Measurements from ENCODE around the gene ZNF552.
"Not testable (repeated sequence)": the region's sequence is repeated elsewhere in the genome, so short reads cannot be mapped to it uniquely, and the experiment has no call there.

The ZNF552 gene

GRCh38 chr19:57814505-57815246, at the start of gene ZNF552:
Gene ZNF552, minus strand, starts transcription at chr19:57814913. Its CDS starts 170 bp downstream, at chr19:57814743.
- peak; percentile 56 for DNase-seq (ENCODE audit: low read depth)
- no peak for TF ChIP-seq CTCF (IDR thresholded peaks at IDR 0.05; ENCODE audit: control insufficient read depth, insufficient read depth, low read depth, low read length, missing control alignments)
- H3K4me3 ChIP-seq (ENCODE audit: control insufficient read depth, low read depth, low read length), result peak within 1 kb of the TSS; percentile 93

DNA sequence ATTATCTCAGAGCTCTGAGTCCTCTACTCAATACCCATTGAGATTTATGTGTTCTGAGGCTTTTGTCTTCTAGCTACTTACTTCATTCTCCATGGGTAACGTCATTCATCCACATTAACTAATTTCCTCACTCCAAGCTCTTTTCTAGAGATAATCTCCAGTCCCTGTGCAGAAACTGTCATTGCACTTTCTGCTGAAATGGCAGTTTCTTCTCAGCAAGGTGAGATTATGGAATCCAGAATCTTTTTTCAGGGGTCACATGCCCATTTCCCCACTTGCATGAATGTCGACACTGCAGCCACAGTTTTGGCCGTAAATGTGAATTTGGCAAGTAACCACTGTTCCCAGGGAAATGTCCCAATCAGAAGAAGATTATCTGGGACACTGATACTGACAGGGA, 47.6 kb upstream of the ZNF552 start:
- H3K4me3 ChIP-seq (ENCODE audit: control insufficient read depth, low read depth, low read length); DNase-seq (ENCODE audit: low read depth): not testable (repeated sequence)

DNA sequence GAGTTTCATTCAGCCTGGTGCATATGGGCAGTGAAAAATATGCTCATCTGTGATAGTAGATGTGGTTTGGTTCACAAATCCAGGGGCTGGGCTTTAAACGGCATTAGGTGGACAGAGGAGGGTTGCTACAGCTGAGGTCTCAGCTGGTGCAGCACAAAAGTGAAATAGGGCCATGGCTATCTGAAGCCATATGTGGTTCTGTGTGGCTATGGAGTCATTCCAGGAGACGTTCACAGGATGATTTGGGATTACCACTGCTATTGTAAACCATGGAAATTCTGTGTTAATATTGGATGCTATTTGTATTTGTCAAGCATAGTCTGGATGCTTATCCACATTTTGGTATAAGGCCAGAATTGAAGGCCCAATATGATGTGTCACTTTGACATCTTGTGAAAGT, 39.4 kb upstream of the ZNF552 start:
- not testable (repeated sequence) for H3K4me3 ChIP-seq (ENCODE audit: control insufficient read depth, low read depth, low read length); DNase-seq (ENCODE audit: low read depth)

DNA sequence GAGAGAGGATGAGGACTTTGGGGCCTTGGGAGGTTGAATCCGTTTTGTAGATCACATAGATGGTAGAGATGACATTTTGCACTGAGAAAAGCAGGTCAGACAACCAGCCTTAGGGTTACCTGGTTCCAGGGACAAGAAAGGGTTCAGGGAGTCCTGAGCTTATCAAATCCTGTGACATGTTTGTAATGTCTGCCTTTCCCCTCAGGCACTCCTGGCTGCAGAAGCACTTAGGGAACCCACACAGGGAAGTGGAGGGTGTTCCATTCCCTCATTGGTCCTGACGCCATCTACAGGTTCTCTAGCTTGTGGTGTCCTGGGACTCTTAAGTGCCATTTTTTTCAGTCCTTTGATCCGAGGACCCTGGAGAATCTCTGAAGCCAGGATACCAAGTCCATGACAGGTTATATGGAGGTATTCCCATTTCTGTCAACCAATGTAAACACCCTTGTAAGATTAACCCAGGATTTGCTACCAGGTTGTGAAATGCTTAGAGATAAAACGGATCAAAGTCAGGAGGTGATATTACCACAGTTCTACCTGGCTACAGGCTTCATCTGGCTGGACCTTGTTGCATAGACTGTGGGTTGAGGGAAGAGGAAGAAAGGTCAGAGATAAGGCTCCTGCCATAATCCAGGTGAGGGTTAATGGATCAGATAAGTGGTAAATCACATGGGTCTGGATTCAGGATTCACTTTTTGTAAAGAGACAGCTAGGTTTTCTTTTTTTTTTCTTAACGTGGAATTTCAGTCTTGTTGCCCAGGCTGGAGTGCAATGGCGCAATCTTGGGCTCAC, 37.3 kb upstream of the ZNF552 start:
- H3K4me3 ChIP-seq (ENCODE audit: control insufficient read depth, low read depth, low read length); DNase-seq (ENCODE audit: low read depth): not testable (repeated sequence)

DNA sequence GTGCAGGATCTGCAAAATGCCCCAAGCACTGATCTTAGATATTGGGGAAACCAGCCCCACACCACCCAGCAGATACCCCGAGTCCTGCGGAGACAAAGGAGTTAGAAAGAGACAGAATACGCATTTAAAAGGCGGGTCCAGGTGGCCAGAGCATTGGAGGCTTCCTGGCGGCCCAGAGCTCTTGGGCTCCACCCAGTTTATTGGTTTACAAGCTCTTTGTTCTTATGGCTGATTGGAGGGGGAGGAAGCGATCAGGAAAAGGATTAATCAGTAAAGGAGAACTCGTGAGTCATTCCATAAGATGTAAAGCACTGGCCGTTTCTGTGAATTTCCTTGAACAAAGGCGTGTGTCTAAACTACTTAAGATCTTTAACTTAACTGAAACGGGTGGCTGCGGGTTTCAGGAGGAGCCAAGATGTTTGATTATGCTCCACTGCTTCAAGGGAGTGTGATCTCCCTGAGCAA, 35.9 kb upstream of the ZNF552 start:
- peak overlapping the region; percentile 86 for H3K4me3 ChIP-seq (ENCODE audit: control insufficient read depth, low read depth, low read length)
- no peak for TF ChIP-seq CTCF (IDR thresholded peaks at IDR 0.05; ENCODE audit: control insufficient read depth, insufficient read depth, low read depth, low read length, missing control alignments)
- DNase-seq (ENCODE audit: low read depth), result no peak

DNA sequence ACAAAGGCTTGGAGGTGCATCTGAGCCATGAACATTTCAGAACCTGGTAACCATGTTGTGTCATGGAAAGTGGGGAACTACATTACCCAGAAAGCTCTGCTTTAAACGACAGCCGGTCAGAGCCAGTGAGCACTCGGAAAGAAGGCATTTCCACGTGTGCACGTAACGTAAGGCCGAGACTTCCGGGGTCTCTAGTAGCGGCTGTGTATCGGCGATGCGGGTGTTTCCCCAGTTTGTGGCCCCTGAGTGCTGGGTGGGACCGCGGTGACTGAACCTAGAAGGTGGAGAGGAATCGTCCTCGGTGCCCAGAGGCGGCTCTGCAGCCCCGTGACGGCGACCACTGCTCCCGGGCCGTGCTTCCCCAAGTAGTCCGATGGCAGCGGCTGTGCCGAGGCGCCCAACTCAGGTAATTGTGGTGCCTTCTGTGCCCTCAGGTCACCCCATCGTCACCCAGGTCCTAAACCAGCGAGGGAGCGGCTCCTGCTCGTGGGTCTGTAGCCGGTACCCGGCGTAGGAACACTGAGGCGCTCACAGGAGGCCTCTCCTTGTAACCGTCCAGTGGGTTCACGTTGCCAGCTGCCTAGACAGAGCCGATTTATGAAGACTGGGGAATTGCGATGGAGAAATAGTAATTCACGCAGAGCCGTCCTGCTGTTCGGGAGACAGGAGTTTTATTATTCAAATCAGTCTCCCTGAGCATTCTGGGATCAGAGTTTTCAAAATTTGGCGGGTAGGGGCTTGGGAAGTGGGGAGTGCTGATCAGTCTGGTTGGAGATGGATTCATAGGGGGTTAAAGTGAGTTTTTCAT, 35.2 kb upstream of the ZNF552 start, which contains the start of gene ZNF587:
Gene ZNF587, plus strand, starts transcription at position 194 of the 808 bp plus-strand sequence. Its CDS starts 180 bp downstream, at position 374.
- peak within 1 kb of the TSS; percentile 86 for H3K4me3 ChIP-seq (ENCODE audit: control insufficient read depth, low read depth, low read length)
- peak; percentile 24 for DNase-seq (ENCODE audit: low read depth)

- DNase-seq (ENCODE audit: low read depth); H3K4me3 ChIP-seq (ENCODE audit: control insufficient read depth, low read depth, low read length): not testable (repeated sequence)
These were observed 34.5 kb upstream of the ZNF552 start for GRCh38 chr19:57849162-57849665.

DNA sequence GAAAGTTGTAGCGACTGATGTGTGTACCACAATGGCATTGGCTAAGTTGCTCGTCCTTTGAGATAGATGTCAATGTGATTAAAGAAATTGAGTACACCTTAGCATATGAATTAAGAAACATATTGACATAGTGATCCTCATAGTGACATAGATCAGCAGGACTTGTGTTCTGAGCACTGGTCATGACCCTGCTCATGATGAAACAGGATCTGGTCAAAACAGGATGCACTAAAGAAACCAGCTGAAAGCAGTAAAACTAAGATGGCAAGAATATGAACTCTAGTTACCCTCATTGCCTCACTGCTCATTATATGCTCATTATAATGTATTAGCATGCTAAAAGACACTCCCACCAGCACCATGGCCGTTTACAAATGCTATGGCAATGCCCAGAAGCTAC, 32.5 kb upstream of the ZNF552 start:
- not testable (repeated sequence) for DNase-seq (ENCODE audit: low read depth); H3K4me3 ChIP-seq (ENCODE audit: control insufficient read depth, low read depth, low read length)

- no peak overlapping the region for H3K4me3 ChIP-seq (ENCODE audit: control insufficient read depth, low read depth, low read length)
- DNase-seq (ENCODE audit: low read depth), result no peak
- TF ChIP-seq CTCF (IDR thresholded peaks at IDR 0.05; ENCODE audit: control insufficient read depth, insufficient read depth, low read depth, low read length, missing control alignments), result no peak
These were observed 26.5 kb upstream of the ZNF552 start for GRCh38 chr19:57841122-57841763.

GRCh38 chr19:57838622-57839191, 24.0 kb upstream of the ZNF552 start:
- not testable (repeated sequence) for DNase-seq (ENCODE audit: low read depth); H3K4me3 ChIP-seq (ENCODE audit: control insufficient read depth, low read depth, low read length)

DNA sequence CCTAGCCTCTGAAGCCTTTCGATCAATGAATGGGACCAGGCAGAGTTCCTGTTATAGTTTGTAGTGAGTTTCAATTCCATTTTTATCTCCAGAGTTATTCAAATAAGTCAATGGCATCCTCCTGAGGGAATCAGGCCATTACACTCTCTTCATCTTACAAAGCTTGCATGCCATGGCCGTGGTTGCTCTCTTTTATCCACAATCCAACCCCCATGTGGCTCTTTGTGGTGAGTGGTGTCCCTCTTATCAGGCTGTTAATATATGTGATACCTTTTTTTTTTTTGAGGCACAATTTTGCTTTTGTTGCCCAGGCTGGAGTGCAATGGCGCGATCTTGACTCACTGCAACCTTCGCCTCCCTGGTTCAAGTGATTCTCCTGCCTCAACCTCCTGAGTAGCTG, 22.3 kb upstream of the ZNF552 start:
- not testable (repeated sequence) for DNase-seq (ENCODE audit: low read depth); H3K4me3 ChIP-seq (ENCODE audit: control insufficient read depth, low read depth, low read length)

All from AG09309 (cell line).